HepG2 (cell line): ENCODE results near the gene FUBP3. TPM values are rescaled to one million over a fixed set of nuclear protein-coding genes. Genes with fewer than 3 reads are reported as not detected.

Experiments used
- ATAC-seq: fragments of 200-7000 bp; cut with Tn5 transposase; 3 replicates; pipeline ENCODE4 v1.9.1; 2020; ENCODE audit warnings: mild to moderate bottlenecking, moderate library complexity
- BruUV-seq: library from RNA; stranded (reverse); fragments of 400-500 nt; replicated peaks from 2 replicates; lab custom pipeline; 2021; lab: Mats Ljungman, UMichigan
- CTCF ChIA-PET: fragments of 300-600 bp; formaldehyde crosslinking; extraction: SDS; loops from one replicate; lab custom pipeline; 2021; ENCODE audit warnings: low total read pairs, inconsistent platforms, low intra/inter-chr PET ratio; lab: Yijun Ruan, JAX
- POLR2A ChIA-PET: fragments of 350-600 bp; sonication (Branson Sonifier 250); formaldehyde crosslinking; loops from one replicate; lab custom pipeline; 2020; ENCODE audit warnings: antibody characterized with exemption, inconsistent platforms; lab: Yijun Ruan, JAX
- DNase-seq: peaks from one replicate; pipeline ENCODE4 v3.0.0-alpha.2; 2015; ENCODE audit warnings: low spot score
- FAIRE-seq: peaks from 3 replicates; lab custom pipeline; 2011; peaks lifted over from hg19 to GRCh38; lab: Jason Lieb, UNC
- H2AFZ ChIP-seq: one replicate; pipeline ENCODE4 v1.6.1; 2011; ENCODE audit warnings: low read length, inconsistent platforms
- H3K27ac ChIP-seq: fragments of 300-600 bp; 3 replicates; pipeline ENCODE4 v1.8.0; 2011; ENCODE audit warnings: mixed run types, mild to moderate bottlenecking, mixed read lengths, low read length, inconsistent platforms; ENCODE audit not compliant: insufficient read depth; ENCODE audit errors: extremely low read length
- H3K27me3 ChIP-seq, 2 experiments: fragments of 200-600 bp in 1 of 2; 2 replicates in 1 of 2; 3 replicates in 1 of 2; pipeline versions ENCODE4 v1.6.0 to v1.8.0; 2011; ENCODE audit warnings: low read length in 2 of 2, mild to moderate bottlenecking in 2 of 2, moderate library complexity in 2 of 2, inconsistent platforms in 1 of 2; ENCODE audit not compliant: insufficient read depth in 2 of 2, control insufficient read depth in 1 of 2
- H3K36me3 ChIP-seq, 2 experiments: fragments of 200-600 bp in 1 of 2; replicated peaks in 1 of 2; 2 replicates in 1 of 2; 3 replicates in 1 of 2; pipeline versions ENCODE4 v1.5.1 to v1.8.0; 2011; ENCODE audit warnings: low read length in 2 of 2, inconsistent platforms in 1 of 2; ENCODE audit not compliant: insufficient read depth in 2 of 2, control insufficient read depth in 1 of 2
- H3K4me1 ChIP-seq: 2 replicates; pipeline ENCODE4 v1.5.1; 2012; ENCODE audit warnings: low read length, inconsistent platforms; ENCODE audit not compliant: insufficient read depth
- H3K4me2 ChIP-seq: 2 replicates; pipeline ENCODE4 v1.6.0; 2011; ENCODE audit warnings: low read depth, low read length, inconsistent platforms
- H3K4me3 ChIP-seq, 3 experiments: fragments of 200-600 bp in 1 of 3; sonication (generic), shearing (Covaris generic) in 1 of 3; replicated peaks in 1 of 3; 2 replicates each; pipeline ENCODE4 v1.5.1; 2011 to 2016; ENCODE audit warnings: low read length in 3 of 3, inconsistent platforms in 2 of 3, low read depth in 2 of 3, mild to moderate bottlenecking in 2 of 3, control low read depth in 1 of 3, mixed read lengths in 1 of 3; ENCODE audit not compliant: insufficient read depth in 1 of 3
- H3K79me2 ChIP-seq: one replicate; pipeline ENCODE4 v1.6.1; 2011; ENCODE audit warnings: low read length, inconsistent platforms; ENCODE audit not compliant: insufficient read depth
- H3K9ac ChIP-seq: 2 replicates; pipeline ENCODE4 v1.6.0; 2011; ENCODE audit warnings: mild to moderate bottlenecking, low read depth, low read length, inconsistent platforms; ENCODE audit not compliant: insufficient read depth
- H3K9me3 ChIP-seq: 2 replicates; pipeline ENCODE4 v1.5.1; 2012; ENCODE audit warnings: mild to moderate bottlenecking, low read length
- H4K20me1 ChIP-seq: 2 replicates; pipeline ENCODE4 v1.6.0; 2011; ENCODE audit warnings: inconsistent platforms, mild to moderate bottlenecking, low read length, moderate library complexity; ENCODE audit not compliant: insufficient read depth
- ATF6 ChIP-seq: sonication (generic); formaldehyde crosslinking; conservative IDR thresholded peaks from 2 replicates; pipeline ENCODE4 v1.4.0; 2020; ENCODE audit warnings: missing genetic modification reagents
- EHMT2 ChIP-seq: fragments of 200-600 bp; sonication (generic); IDR thresholded peaks from 2 replicates; pipeline ENCODE4 v1.7.0; 2017; ENCODE audit warnings: antibody characterized with exemption, low read depth, low read length, borderline replicate concordance
- FIP1L1 ChIP-seq: fragments of 200-400 bp; formaldehyde crosslinking; IDR thresholded peaks from 2 replicates; pipeline ENCODE4 v1.6.1; 2018; ENCODE audit warnings: low read depth, mild to moderate bottlenecking, low read length, moderate library complexity, borderline replicate concordance; ENCODE audit not compliant: insufficient read depth
- FOXO4 ChIP-seq: sonication (generic); formaldehyde crosslinking; conservative IDR thresholded peaks from 2 replicates; pipeline ENCODE4 v1.8.1; 2023; ENCODE audit warnings: missing genetic modification reagents
- HMGXB4 ChIP-seq, 2 experiments: sonication (generic) in 1 of 2; formaldehyde crosslinking in 1 of 2; IDR thresholded peaks; 2 replicates each; pipeline versions ENCODE4 v1.4.0 to v1.6.1; 2018 to 2020; ENCODE audit warnings: missing genetic modification reagents in 2 of 2, borderline replicate concordance in 1 of 2, low read depth in 1 of 2, mild to moderate bottlenecking in 1 of 2, missing biosample characterization in 1 of 2
- HNRNPL ChIP-seq: fragments of 200-400 bp; formaldehyde crosslinking; IDR thresholded peaks from 2 replicates; pipeline ENCODE4 v1.6.1; 2017; ENCODE audit warnings: mild to moderate bottlenecking, low read depth, low read length
- KDM1A ChIP-seq: IDR thresholded peaks from 2 replicates; pipeline ENCODE4 v1.6.1; 2016; ENCODE audit warnings: missing compliant biosample characterization
- ONECUT2 ChIP-seq: sonication (generic); formaldehyde crosslinking; IDR thresholded peaks from 2 replicates; pipeline ENCODE4 v1.4.0; 2020; ENCODE audit warnings: missing genetic modification reagents
- PBX2 ChIP-seq: IDR thresholded peaks from 2 replicates; pipeline ENCODE4 v1.6.1; 2016; ENCODE audit warnings: control low read depth
- SIN3A ChIP-seq: IDR thresholded peaks from 2 replicates; pipeline ENCODE4 v1.6.1; 2011; ENCODE audit warnings: low read depth, mild to moderate bottlenecking, control low read depth, low read length, borderline replicate concordance
- SMARCE1 ChIP-seq: fragments of 450-650 bp; IDR thresholded peaks from 2 replicates; pipeline ENCODE4 v1.6.1; 2017; ENCODE audit warnings: borderline replicate concordance
- SNAPC2 ChIP-seq: sonication (generic); formaldehyde crosslinking; IDR thresholded peaks from 2 replicates; pipeline ENCODE4 v1.8.1; 2022; ENCODE audit warnings: mild to moderate bottlenecking, missing genetic modification reagents
- SP1 ChIP-seq, 2 experiments: fragments of 450-650 bp in 1 of 2; sonication (generic) in 1 of 2; formaldehyde crosslinking in 1 of 2; IDR thresholded peaks; 2 replicates each; pipeline versions ENCODE4 v1.4.0 to v1.6.1; 2016 to 2020; ENCODE audit warnings: missing genetic modification reagents in 1 of 2
- SSRP1 ChIP-seq: IDR thresholded peaks from 2 replicates; pipeline ENCODE4 v1.6.1; 2016; ENCODE audit warnings: control low read depth
- ZC3H4 ChIP-seq: sonication (generic); formaldehyde crosslinking; IDR thresholded peaks from 2 replicates; pipeline ENCODE4 v1.4.0; 2020; ENCODE audit warnings: missing genetic modification reagents, borderline replicate concordance
- ZNF274 ChIP-seq: sonication (generic); formaldehyde crosslinking; IDR thresholded peaks from 2 replicates; pipeline ENCODE4 v1.5.1; 2020; ENCODE audit warnings: mild to moderate bottlenecking, missing genetic modification reagents
- ZNF468 ChIP-seq: sonication (generic); formaldehyde crosslinking; IDR thresholded peaks from 2 replicates; pipeline ENCODE4 v1.8.0; 2022; ENCODE audit warnings: mild to moderate bottlenecking, moderate library complexity, missing genetic modification reagents
- ZNF557 ChIP-seq: sonication (generic); formaldehyde crosslinking; IDR thresholded peaks from 2 replicates; pipeline ENCODE4 v1.4.0; 2020; ENCODE audit warnings: missing genetic modification reagents
- WGBS: methylation state at CpG from one replicate; pipeline ENCODE4 v1.1.6; 2017; ENCODE audit warnings: low lambda C conversion rate; 5-methylcytosine and 5-hydroxymethylcytosine counted together
- in situ Hi-C: cut with HindIII; loops from 2 replicates; pipeline ENCODE4 v1.10.0; 2017; ENCODE audit warnings: low pct_unique_long_range_greater_than_20kb; ENCODE audit not compliant: extremely low pct_ligation_motif_present
- intact Hi-C: fragments of 100-400 bp; cut with micrococcal nuclease; formaldehyde crosslinking; loops from one replicate; pipeline ENCODE4 v1.10.0; 2022; ENCODE audit not compliant: unreplicated experiment
- polyA plus RNA-seq, 8 experiments: library from polyadenylated mRNA; depleted of rRNA in 3 of 8; stranded (reverse) in 7 of 8; unstranded in 1 of 8; fragments of >200 nt; fragmentation: Illumina TruSeq in 4 of 8; extraction: Trizol in 4 of 8; gene quantifications; 2 replicates each; pipeline versions ENCODE4 v1.2.1 to v1.2.3, GENCODE V29; 2011 to 2016; ENCODE audit warnings: low read depth in 4 of 8, missing spikeins in 1 of 8, mixed read lengths in 1 of 8; ENCODE audit not compliant: insufficient read depth in 1 of 8
- total RNA-seq, 5 experiments: library from RNA; depleted of rRNA; stranded (reverse); fragments of >200 nt; fragmentation: Illumina TruSeq; extraction: Trizol; gene quantifications; 2 replicates each; pipeline ENCODE4 v1.2.3, GENCODE V29; 2016; ENCODE audit warnings: low read depth in 1 of 5

The FUBP3 gene
- total and polyA plus RNA-seq, 2 of the 13 experiments (the other 11 are each of a cell fraction or from before 2014, with no cell fraction given): 28.7 to 40.0 TPM

GRCh38 chr9:130575514-130575913 is 3.9 kb upstream of the FUBP3 start (continued):
- TF ChIP-seq FOXO4 (no peak), ZNF274 (CRISPR knock-in tag) (no peak), ONECUT2 (no peak), FIP1L1 (no peak), PBX2 (CRISPR knock-in tag) (no peak), ZNF468 (no peak)
- TF ChIP-seq, all 625 proteins: peak for 0

GRCh38 chr9:130576176-130576575 is 3.2 kb upstream of the FUBP3 start:
- Histone ChIP-seq H3K27ac (no peak overlapping the region), H3K9ac (peak overlapping the region; percentile 10; the same call in 1 of the 2 replicates), H3K4me1 (peaks cover 41% of the 10 kb centered on the region), H3K4me2 (peak overlapping the region; percentile 52; the same call in 1 of the 2 replicates), H3K36me3 (no peaks in the 10 kb centered on the region), H4K20me1 (0 out of 2 replicates have a peak, but pooled peaks cover 3% of the 10 kb centered on the region), H3K4me3 (no peak overlapping the region), H2AFZ (peak overlapping the region; percentile 33), H3K9me3 (no peaks in the 10 kb centered on the region), H3K79me2 (peaks cover 22% of the 10 kb centered on the region), H3K27me3 (no peaks in the 10 kb centered on the region; a peak in 2 of 5 replicates)
- DNase-seq (no peak), ATAC-seq (no peak), FAIRE-seq (no peak)
- ChIA-PET CTCF (no interaction called here), POLR2A (interaction anchor here (1.0 kb wide), 1 partner anchor 76 kb away, joined by 3 read pairs; no protein-coding TSS in a partner anchor)
- intact Hi-C loops: no loop called here
- in situ Hi-C loops: no loop called here
- 12% methylated on average over 4 of the region's 4 CpGs for WGBS
- BruUV-seq: no TSS peak
- no peak for TF ChIP-seq KDM1A
- TF ChIP-seq SNAPC2 (CRISPR knock-in tag): no peak
- no peak for TF ChIP-seq SSRP1 (CRISPR knock-in tag)
- no peak for TF ChIP-seq HMGXB4 (CRISPR knock-in tag; IDR thresholded peaks at IDR 0.05; ENCODE audit: borderline replicate concordance in 1 of 2, low read depth in 1 of 2)
- no peak for TF ChIP-seq HNRNPL
- no peak for TF ChIP-seq ZNF557
- TF ChIP-seq SP1 (IDR thresholded peaks at IDR 0.05): no peak
- no peak for TF ChIP-seq SP1 (CRISPR knock-in tag; IDR thresholded peaks at IDR 0.05)
- no peak for TF ChIP-seq ATF6
- no peak for TF ChIP-seq SIN3A
- TF ChIP-seq SMARCE1: no peak
- no peak for TF ChIP-seq ZC3H4 (CRISPR knock-in tag)
- no peak for TF ChIP-seq EHMT2
